DND-41 (cell line): ENCODE measurements around the gene CACNA1I.
A peak's percentile ranks its signal among the peaks of the same experiment; 100 is the strongest.
"Not testable (repeated sequence)": the region's sequence is repeated elsewhere in the genome, so short reads cannot be mapped to it uniquely, and the experiment has no call there.

Experiments
- ATAC-seq: fragments of 200-7000 bp; cut with Tn5 transposase; 3 replicates; pipeline ENCODE4 v1.9.1; 2021; ENCODE audit warnings: low read depth; ENCODE audit not compliant: insufficient read depth
- DNase-seq: peaks from one replicate; pipeline ENCODE4 v3.0.0-alpha.2; 2020
- H2AFZ ChIP-seq: 2 replicates; pipeline ENCODE4 v1.6.0; 2012; ENCODE audit warnings: low read depth, low read length
- H3K27ac ChIP-seq: 2 replicates; pipeline ENCODE4 v1.5.1; 2012; ENCODE audit warnings: low read length, inconsistent platforms
- H3K27me3 ChIP-seq: fragments of 200-600 bp; sonication (generic); 2 replicates; pipeline ENCODE4 v1.6.0; 2012; ENCODE audit warnings: low read length, mild to moderate bottlenecking, inconsistent platforms; ENCODE audit not compliant: insufficient read depth, poor library complexity
- H3K36me3 ChIP-seq: 2 replicates; pipeline ENCODE4 v1.5.1; 2012; ENCODE audit warnings: low read length, inconsistent platforms; ENCODE audit not compliant: insufficient read depth
- H3K4me1 ChIP-seq: 2 replicates; pipeline ENCODE4 v1.5.1; 2012; ENCODE audit warnings: mild to moderate bottlenecking, low read length; ENCODE audit not compliant: insufficient read depth
- H3K4me2 ChIP-seq: 2 replicates; pipeline ENCODE4 v1.6.0; 2012; ENCODE audit warnings: mild to moderate bottlenecking, moderate library complexity, low read length, inconsistent platforms; ENCODE audit not compliant: insufficient read depth
- H3K4me3 ChIP-seq, 2 experiments: fragments of 200-600 bp in 1 of 2; shearing (Covaris generic) in 1 of 2; 2 replicates each; pipeline ENCODE4 v1.5.1; 2012 to 2016; ENCODE audit warnings: inconsistent platforms in 2 of 2, low read length in 2 of 2, mild to moderate bottlenecking in 2 of 2, low read depth in 1 of 2, moderate library complexity in 1 of 2
- H3K79me2 ChIP-seq: 2 replicates; pipeline ENCODE4 v1.6.0; 2012; ENCODE audit warnings: low read length, inconsistent platforms; ENCODE audit not compliant: insufficient read depth
- H3K9ac ChIP-seq: 2 replicates; pipeline ENCODE4 v1.6.0; 2012; ENCODE audit warnings: low read depth, mild to moderate bottlenecking, inconsistent platforms, low read length, moderate library complexity
- H3K9me3 ChIP-seq: 2 replicates; pipeline ENCODE4 v1.5.1; 2012; ENCODE audit warnings: low read length, moderate library complexity, mild to moderate bottlenecking, inconsistent platforms; ENCODE audit not compliant: insufficient read depth, severe bottlenecking
- H4K20me1 ChIP-seq: 2 replicates; pipeline ENCODE4 v1.6.0; 2012; ENCODE audit warnings: low read length; ENCODE audit not compliant: insufficient read depth
- EZH2 ChIP-seq: IDR thresholded peaks from 3 replicates; pipeline ENCODE4 v1.6.1; 2012; ENCODE audit warnings: borderline replicate concordance, low read depth, mild to moderate bottlenecking, moderate library complexity, low read length, inconsistent platforms; ENCODE audit not compliant: severe bottlenecking
- TF ChIP-seq, protein P1 (sequence below): IDR thresholded peaks from 2 replicates; pipeline ENCODE4 v1.5.1; 2012; ENCODE audit warnings: borderline replicate concordance, low read length, moderate library complexity, mild to moderate bottlenecking; ENCODE audit not compliant: poor library complexity, severe bottlenecking; ENCODE audit errors: extremely low read depth

Gene CACNA1I

DNA sequence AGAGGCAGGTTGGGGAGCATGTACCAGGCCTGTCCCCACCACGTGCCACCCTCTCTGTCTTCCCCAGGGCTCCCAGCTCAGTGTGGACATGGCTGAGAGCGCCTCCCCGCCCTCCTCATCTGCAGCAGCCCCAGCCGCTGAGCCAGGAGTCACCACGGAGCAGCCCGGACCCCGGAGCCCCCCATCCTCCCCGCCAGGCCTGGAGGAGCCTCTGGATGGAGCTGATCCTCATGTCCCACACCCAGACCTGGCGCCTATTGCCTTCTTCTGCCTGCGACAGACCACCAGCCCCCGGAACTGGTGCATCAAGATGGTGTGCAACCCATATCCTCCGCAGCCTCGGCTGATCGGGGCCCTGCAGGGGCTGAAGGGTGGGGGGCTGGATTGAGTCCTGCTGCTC, at the start of gene CACNA1I:
Gene CACNA1I (plus strand): TSS at position 89 of the 400 bp plus-strand sequence. CDS start 0 bp downstream, at position 89.
- TF ChIP-seq EZH2, result no peak
- TF ChIP-seq, protein P1, sequence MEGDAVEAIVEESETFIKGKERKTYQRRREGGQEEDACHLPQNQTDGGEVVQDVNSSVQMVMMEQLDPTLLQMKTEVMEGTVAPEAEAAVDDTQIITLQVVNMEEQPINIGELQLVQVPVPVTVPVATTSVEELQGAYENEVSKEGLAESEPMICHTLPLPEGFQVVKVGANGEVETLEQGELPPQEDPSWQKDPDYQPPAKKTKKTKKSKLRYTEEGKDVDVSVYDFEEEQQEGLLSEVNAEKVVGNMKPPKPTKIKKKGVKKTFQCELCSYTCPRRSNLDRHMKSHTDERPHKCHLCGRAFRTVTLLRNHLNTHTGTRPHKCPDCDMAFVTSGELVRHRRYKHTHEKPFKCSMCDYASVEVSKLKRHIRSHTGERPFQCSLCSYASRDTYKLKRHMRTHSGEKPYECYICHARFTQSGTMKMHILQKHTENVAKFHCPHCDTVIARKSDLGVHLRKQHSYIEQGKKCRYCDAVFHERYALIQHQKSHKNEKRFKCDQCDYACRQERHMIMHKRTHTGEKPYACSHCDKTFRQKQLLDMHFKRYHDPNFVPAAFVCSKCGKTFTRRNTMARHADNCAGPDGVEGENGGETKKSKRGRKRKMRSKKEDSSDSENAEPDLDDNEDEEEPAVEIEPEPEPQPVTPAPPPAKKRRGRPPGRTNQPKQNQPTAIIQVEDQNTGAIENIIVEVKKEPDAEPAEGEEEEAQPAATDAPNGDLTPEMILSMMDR, result no peak
- no peak within 1 kb of the TSS for H3K4me2 ChIP-seq

DNA sequence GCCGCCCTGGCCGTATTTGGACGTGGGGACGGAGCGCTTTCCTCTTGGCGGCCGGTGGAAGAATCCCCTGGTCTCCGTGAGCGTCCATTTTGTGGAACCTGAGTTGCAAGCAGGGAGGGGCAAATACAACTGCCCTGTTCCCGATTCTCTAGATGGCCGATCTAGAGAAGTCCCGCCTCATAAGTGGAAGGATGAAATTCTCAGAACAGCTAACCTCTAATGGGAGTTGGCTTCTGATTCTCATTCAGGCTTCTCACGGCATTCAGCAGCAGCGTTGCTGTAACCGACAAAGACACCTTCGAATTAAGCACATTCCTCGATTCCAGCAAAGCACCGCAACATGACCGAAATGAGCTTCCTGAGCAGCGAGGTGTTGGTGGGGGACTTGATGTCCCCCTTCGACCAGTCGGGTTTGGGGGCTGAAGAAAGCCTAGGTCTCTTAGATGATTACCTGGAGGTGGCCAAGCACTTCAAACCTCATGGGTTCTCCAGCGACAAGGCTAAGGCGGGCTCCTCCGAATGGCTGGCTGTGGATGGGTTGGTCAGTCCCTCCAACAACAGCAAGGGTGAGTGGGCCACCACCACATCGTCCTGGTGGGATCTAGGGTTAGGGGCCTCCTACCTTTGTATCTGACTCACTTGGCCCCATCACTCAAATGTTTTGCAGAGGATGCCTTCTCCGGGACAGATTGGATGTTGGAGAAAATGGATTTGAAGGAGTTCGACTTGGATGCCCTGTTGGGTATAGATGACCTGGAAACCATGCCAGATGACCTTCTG, 49.3 kb upstream of the CACNA1I start:
- Histone ChIP-seq H3K4me1 (peaks cover 49% of the 10 kb centered on the region), H3K36me3 (peaks cover 61% of the 10 kb centered on the region), H3K9ac (peak overlapping the region; percentile 100), H3K4me2 (peak overlapping the region; percentile 74), H3K79me2 (peaks cover 76% of the 10 kb centered on the region), H3K27ac (peak overlapping the region; percentile 98), H3K4me3 (peak overlapping the region; percentile 93 to 95), H4K20me1 (peaks cover 48% of the 10 kb centered on the region)
- H3K9me3 ChIP-seq, H2AFZ ChIP-seq, ATAC-seq, H3K27me3 ChIP-seq, DNase-seq: not testable (repeated sequence)

More for the DNA sequence above, at the start of gene CACNA1I:
- no peak for ATAC-seq
- Histone ChIP-seq H3K4me3 (no peak within 1 kb of the TSS), H4K20me1 (no peaks in the 10 kb centered on the region), H3K79me2 (no peaks in the 10 kb centered on the region), H3K4me1 (peaks cover 22% of the 10 kb centered on the region), H3K27me3 (no peaks in the 10 kb centered on the region), H3K9ac (no peak within 1 kb of the TSS), H3K9me3 (no peaks in the 10 kb centered on the region), H2AFZ (no peak within 1 kb of the TSS), H3K27ac (no peak within 1 kb of the TSS), H3K36me3 (no peaks in the 10 kb centered on the region)
- DNase-seq, result no peak

DNA sequence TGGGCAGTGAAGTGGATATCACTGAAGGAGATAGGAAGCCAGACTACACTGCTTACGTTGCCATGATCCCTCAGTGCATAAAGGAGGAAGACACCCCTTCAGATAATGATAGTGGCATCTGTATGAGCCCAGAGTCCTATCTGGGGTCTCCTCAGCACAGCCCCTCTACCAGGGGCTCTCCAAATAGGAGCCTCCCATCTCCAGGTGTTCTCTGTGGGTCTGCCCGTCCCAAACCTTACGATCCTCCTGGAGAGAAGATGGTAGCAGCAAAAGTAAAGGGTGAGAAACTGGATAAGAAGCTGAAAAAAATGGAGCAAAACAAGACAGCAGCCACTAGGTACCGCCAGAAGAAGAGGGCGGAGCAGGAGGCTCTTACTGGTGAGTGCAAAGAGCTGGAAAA, 48.5 kb upstream of the CACNA1I start:
- not testable (repeated sequence) for H3K27me3 ChIP-seq, DNase-seq, H2AFZ ChIP-seq, ATAC-seq, H3K9me3 ChIP-seq
- Histone ChIP-seq H3K9ac (peak overlapping the region; percentile 100), H3K4me1 (peaks cover 49% of the 10 kb centered on the region), H3K4me2 (peak overlapping the region; percentile 74), H4K20me1 (peaks cover 53% of the 10 kb centered on the region), H3K36me3 (peaks cover 55% of the 10 kb centered on the region), H3K79me2 (peaks cover 76% of the 10 kb centered on the region), H3K4me3 (peak overlapping the region; percentile 93 to 95; a peak in 3 of 4 replicates), H3K27ac (peak overlapping the region; percentile 98)

DNA sequence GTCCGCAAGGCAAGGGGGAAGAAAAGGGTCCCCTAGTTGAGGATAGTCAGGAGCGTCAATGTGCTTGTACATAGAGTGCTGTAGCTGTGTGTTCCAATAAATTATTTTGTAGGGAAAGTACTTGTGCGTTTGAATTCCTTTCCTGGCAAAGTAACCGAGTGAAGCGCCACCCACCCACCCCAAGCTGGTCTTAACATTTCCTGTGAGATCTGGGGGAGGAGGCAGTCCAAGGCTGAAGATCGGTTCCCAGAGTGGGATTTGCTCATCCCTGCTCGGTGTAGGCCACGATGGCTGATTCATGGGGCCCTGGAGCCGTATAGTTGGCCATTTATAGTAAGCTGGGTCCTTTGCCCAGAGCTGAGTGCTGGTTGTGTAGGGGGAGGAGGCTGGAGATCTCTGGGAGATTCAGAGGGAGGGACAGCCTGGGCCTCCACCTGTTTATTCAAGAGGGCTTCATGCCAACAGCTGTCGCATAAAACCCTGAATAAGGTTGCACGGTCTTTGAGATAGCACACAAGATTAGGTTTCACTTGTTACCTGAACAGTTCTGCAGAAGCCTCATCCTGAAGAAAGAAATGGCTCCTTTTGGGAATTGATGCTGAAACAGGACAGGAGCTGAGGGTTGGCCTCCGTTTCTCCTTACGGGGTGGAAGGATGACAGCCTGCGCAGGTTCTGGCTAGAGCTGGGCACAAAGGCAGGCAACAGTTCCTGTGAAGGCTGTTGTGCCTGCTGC, 47.8 kb upstream of the CACNA1I start:
- peaks cover 58% of the 10 kb centered on the region for H4K20me1 ChIP-seq
- TF ChIP-seq, protein P1, result no peak
- no peak for TF ChIP-seq EZH2
- DNase-seq (peak; percentile 42), ATAC-seq (no peak)
- H3K36me3 ChIP-seq, result peaks cover 56% of the 10 kb centered on the region
- H3K9me3 ChIP-seq, result no peaks in the 10 kb centered on the region
- no peak overlapping the region; the same call in 1 of the 2 replicates for H3K27ac ChIP-seq
- H3K4me2 ChIP-seq, result peak overlapping the region; percentile 74
- peak overlapping the region; percentile 100 for H3K9ac ChIP-seq
- no peaks in the 10 kb centered on the region for H3K27me3 ChIP-seq
- peak overlapping the region in 1 of 2 experiments; percentile 95; a peak in 3 of 4 replicates for H3K4me3 ChIP-seq
- peaks cover 78% of the 10 kb centered on the region for H3K79me2 ChIP-seq
- peaks cover 45% of the 10 kb centered on the region for H3K4me1 ChIP-seq
- no peak overlapping the region for H2AFZ ChIP-seq
